Uterus (tissue), 4 donors: ENCODE data around the gene ARHGAP1. TPM values are rescaled to one million over a fixed set of nuclear protein-coding genes. Genes with fewer than 3 reads are reported as not detected.

Experiments used
- DNase-seq, 2 donors: peaks; one replicate each; pipeline ENCODE4 v3.0.0-alpha.2; 2019 to 2020
- H3K27ac ChIP-seq, 2 donors: fragments of 200-600 bp; sonication (generic); 1 replicate in 1 of 2; 2 replicates in 1 of 2; pipeline ENCODE4 v1.5.1; 2016 to 2018
- H3K27me3 ChIP-seq, 2 donors: fragments of 200-600 bp; sonication (generic); one replicate each; pipeline ENCODE4 v1.5.1; 2018 to 2019; ENCODE audit warnings: control low read depth in 1 of 2
- H3K36me3 ChIP-seq, 2 donors: fragments of 200-600 bp; sonication (generic); one replicate each; pipeline ENCODE4 v1.5.1; 2019; ENCODE audit warnings: control low read depth in 1 of 2
- H3K4me1 ChIP-seq, 2 donors: fragments of 200-600 bp; sonication (generic); one replicate each; pipeline ENCODE4 v1.5.1; 2018 to 2019; ENCODE audit warnings: control low read depth in 1 of 2
- H3K4me3 ChIP-seq, 2 donors: fragments of 200-600 bp; sonication (generic); 1 replicate in 1 of 2; 2 replicates in 1 of 2; pipeline ENCODE4 v1.5.1; 2018 to 2019; ENCODE audit warnings: mild to moderate bottlenecking in 1 of 2
- H3K9me3 ChIP-seq, 2 donors: fragments of 200-600 bp; sonication (generic); one replicate each; pipeline ENCODE4 v1.5.1; 2019; ENCODE audit warnings: control low read depth in 1 of 2
- POLR2A ChIP-seq, 2 donors: fragments of 450-650 bp; IDR thresholded peaks; one replicate each; pipeline ENCODE4 v1.6.1; 2016; ENCODE audit warnings: antibody characterized with exemption in 2 of 2, mild to moderate bottlenecking in 1 of 2, moderate library complexity in 1 of 2
- intact Hi-C: fragments of 100-400 bp; cut with DNase I; formaldehyde crosslinking; loops from one replicate; pipeline ENCODE4 v1.15.1; 2023; ENCODE audit warnings: low total_unique reads
- total RNA-seq, 4 donors: library from RNA; depleted of rRNA in 3 of 4; stranded (reverse); fragments of >200 nt in 3 of 4; gene quantifications; one replicate each; pipeline versions ENCODE4 v1.1.0 to v1.2.4, GENCODE V29; 2014 to 2023
- TF ChIP-seq, protein P1 (sequence below), 4 experiments: fragments of 200-600 bp in 2 of 4; fragments of 450-650 bp in 2 of 4; sonication (generic) in 2 of 4; IDR thresholded peaks; one replicate each; pipeline ENCODE4 v1.5.1; 2016 to 2019; ENCODE audit warnings: antibody characterized with exemption in 4 of 4, mild to moderate bottlenecking in 2 of 4, moderate library complexity in 1 of 4
- donor health status: DM: yes; HTN: yes; CAD: no.

The ARHGAP1 gene
- total RNA-seq, 4 donors from 2014 or later: 27.9 to 114 (median 37.3) TPM

DNA sequence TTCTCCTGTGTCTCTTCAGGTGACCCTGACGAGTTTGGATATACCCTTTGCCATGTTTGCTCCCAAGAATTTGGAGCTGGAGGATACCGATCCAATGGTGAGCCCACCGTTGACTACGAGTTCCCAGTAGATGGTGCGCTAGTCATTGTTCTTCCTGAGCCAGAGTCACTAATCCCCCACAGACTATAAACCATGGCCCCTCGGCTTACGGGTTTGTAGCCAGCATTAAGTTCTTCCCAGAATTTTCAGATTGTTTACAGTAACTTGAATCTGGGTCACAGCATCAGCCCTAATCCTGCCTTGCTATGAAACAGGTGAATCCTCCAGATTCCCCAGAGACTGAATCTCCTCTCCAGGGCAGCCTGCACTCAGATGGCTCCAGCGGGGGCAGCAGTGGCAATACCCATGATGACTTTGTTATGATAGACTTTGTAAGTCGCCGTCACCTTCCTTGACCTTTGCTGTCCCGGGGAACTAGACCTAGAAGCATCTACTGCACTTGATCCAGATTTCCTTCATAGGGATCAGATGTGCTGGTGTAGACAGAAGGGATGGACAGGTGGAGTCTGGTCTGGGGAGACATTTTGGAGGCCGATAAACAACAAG lies 31.8 kb downstream of the ARHGAP1 start:
- DNase-seq: no peak
- no peak overlapping the region for H3K4me3 ChIP-seq
- H3K9me3 ChIP-seq: no peaks in the 10 kb centered on the region
- no peaks in the 10 kb centered on the region for H3K27me3 ChIP-seq
- H3K36me3 ChIP-seq: no peaks in the 10 kb centered on the region
- peak overlapping the region in 1 of 2 donors; percentile 66 for H3K27ac ChIP-seq
- peaks cover 0 to 9% of the 10 kb centered on the region in 2 donors for H3K4me1 ChIP-seq
- TF ChIP-seq, protein P1, sequence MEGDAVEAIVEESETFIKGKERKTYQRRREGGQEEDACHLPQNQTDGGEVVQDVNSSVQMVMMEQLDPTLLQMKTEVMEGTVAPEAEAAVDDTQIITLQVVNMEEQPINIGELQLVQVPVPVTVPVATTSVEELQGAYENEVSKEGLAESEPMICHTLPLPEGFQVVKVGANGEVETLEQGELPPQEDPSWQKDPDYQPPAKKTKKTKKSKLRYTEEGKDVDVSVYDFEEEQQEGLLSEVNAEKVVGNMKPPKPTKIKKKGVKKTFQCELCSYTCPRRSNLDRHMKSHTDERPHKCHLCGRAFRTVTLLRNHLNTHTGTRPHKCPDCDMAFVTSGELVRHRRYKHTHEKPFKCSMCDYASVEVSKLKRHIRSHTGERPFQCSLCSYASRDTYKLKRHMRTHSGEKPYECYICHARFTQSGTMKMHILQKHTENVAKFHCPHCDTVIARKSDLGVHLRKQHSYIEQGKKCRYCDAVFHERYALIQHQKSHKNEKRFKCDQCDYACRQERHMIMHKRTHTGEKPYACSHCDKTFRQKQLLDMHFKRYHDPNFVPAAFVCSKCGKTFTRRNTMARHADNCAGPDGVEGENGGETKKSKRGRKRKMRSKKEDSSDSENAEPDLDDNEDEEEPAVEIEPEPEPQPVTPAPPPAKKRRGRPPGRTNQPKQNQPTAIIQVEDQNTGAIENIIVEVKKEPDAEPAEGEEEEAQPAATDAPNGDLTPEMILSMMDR (IDR thresholded peaks at IDR 0.05): no peak
- TF ChIP-seq POLR2A (IDR thresholded peaks at IDR 0.05): no peak
- intact Hi-C loops: no loop called here

DNA sequence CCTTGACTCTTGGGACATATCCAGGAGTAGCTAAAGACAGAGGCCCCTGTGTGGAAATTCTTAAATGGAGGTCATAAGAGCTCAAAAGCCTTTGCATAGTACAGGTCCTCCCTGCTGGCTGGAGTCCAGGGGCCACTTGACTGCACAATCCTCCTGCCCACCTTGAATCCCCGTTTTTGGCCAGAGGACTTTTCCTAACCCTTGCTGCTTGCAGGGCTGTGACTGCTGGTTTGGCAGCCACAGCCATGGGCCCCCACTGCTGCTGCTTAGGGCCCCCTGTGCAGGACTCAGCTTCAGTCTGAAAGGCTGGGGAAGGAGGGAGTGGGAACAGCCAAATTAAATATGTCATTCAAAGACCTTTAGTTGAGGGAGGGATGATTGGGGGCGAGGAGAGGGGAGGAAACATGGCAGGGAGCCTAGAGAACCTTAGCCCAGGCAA lies 33.4 kb downstream of the ARHGAP1 start:
- Histone ChIP-seq H3K4me3 (no peak overlapping the region), H3K27me3 (no peaks in the 10 kb centered on the region), H3K36me3 (no peaks in the 10 kb centered on the region), H3K27ac (peak overlapping the region; percentile 66 to 81), H3K4me1 (peaks cover 0 to 9% of the 10 kb centered on the region in 2 donors), H3K9me3 (no peaks in the 10 kb centered on the region)
- intact Hi-C loops: no loop called here
- peak; percentile 51 to 69 for DNase-seq
- TF ChIP-seq POLR2A (IDR thresholded peaks at IDR 0.05): no peak
- TF ChIP-seq, protein P1 (IDR thresholded peaks at IDR 0.05): no peak

DNA sequence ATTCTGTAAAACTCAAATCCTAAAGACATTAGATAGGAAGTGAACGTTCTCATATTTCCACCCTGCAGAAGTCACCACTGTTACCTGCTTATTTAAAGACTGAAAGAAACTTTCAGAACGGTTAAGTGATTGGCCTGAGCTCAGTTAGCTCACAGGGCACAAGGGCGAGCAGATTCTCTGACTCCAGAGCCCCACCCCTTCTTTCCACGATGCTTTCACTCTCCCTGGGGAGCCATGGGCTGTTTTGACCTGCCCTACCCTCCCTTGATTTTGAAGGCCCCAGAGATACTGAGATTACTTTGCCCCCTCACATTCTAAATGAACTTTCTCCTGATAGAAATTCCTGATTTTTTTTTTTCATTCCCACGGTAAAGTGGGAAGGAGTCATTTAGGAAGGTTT lies 33.9 kb downstream of the ARHGAP1 start:
- Histone ChIP-seq H3K27ac (peak overlapping the region; percentile 66 to 81), H3K9me3 (no peaks in the 10 kb centered on the region), H3K4me1 (peaks cover 0 to 9% of the 10 kb centered on the region in 2 donors), H3K4me3 (no peak overlapping the region), H3K27me3 (no peaks in the 10 kb centered on the region), H3K36me3 (no peaks in the 10 kb centered on the region)
- DNase-seq: peak; percentile 46 to 53
- intact Hi-C loops: no loop called here
- TF ChIP-seq POLR2A (IDR thresholded peaks at IDR 0.05): no peak
- TF ChIP-seq, protein P1 (IDR thresholded peaks at IDR 0.05): no peak

DNA sequence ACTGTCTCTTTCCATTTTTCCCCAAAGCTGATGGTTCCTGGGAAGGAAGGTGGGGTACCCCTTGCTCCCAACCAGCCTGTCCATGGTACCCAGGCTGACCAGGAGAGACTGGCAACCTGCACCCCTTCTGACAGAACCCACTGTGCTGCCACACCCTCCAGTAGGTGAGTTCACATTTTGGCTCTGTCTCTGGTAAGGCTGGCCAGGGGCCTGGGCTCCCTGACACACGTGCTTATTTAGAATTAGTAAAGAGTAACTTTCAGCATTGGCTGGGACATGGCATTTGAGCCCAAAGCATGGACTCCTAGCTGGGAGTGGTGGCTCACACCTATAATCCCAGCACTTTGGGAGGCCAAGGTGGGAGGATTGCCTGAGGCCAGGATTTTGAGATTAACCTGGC lies 35.1 kb downstream of the ARHGAP1 start:
- Histone ChIP-seq H3K4me3 (no peak overlapping the region), H3K4me1 (peaks cover 0 to 9% of the 10 kb centered on the region in 2 donors)

DNA sequence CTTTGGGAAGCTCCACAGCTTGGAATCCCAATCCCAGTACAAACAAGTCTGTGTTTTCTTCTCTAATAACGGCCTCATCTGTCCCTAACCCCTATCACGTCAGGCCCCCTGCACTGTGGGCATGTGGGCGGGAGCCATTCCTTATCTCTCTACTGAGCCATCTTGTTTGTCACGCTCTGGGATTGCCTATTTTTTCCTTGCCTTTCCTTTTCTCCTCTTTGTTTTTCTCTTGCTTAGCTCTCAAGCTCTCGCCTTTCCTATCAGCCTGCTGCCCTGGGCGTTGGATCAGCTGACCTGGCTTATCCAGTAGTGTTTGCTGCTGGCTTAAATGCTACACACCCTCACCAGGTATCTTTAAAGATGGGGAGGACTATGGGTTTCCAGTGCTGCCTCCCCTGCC lies 35.8 kb downstream of the ARHGAP1 start:
- DNase-seq: no peak
- TF ChIP-seq, protein P1 (IDR thresholded peaks at IDR 0.05): no peak
- TF ChIP-seq POLR2A (IDR thresholded peaks at IDR 0.05): no peak
- H3K9me3 ChIP-seq: no peaks in the 10 kb centered on the region
- peaks cover 0 to 9% of the 10 kb centered on the region in 2 donors for H3K4me1 ChIP-seq
- H3K36me3 ChIP-seq: no peaks in the 10 kb centered on the region
- H3K27ac ChIP-seq: peak overlapping the region; percentile 32 to 81
- no peak overlapping the region for H3K4me3 ChIP-seq
- intact Hi-C loops: no loop called here
- H3K27me3 ChIP-seq: no peaks in the 10 kb centered on the region

More for the DNA sequence above, 35.1 kb downstream of the ARHGAP1 start:
- no peak for DNase-seq
- intact Hi-C loops: no loop called here
- Histone ChIP-seq H3K36me3 (no peaks in the 10 kb centered on the region), H3K9me3 (no peaks in the 10 kb centered on the region), H3K27ac (peak overlapping the region in 1 of 2 donors; percentile 81), H3K27me3 (no peaks in the 10 kb centered on the region)
- TF ChIP-seq, protein P1 (IDR thresholded peaks at IDR 0.05): no peak
- no peak for TF ChIP-seq POLR2A (IDR thresholded peaks at IDR 0.05)
